Measurements from ENCODE around the gene MCF2L.

DNA sequence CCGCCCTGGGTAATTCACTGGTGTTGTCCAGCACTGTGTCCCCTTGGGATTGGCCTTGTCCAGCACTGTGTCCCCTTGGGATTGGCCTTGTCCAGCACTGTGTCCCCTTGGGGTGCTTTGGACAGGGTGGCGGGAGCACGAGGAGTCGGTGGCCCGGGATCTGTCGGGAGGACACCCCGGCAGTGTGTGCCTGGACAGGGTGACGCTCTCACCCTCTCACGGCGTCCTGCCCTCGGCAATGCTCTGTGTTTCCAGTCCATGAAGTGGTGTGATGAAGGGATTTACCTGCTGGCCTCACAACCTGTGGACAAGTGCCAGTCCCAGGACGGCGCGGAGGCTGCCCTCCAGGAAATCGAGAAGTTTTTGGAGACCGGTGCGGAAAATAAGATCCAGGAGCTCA is 106.7 kb downstream of the MCF2L start:
- TF ChIP-seq, protein P1, sequence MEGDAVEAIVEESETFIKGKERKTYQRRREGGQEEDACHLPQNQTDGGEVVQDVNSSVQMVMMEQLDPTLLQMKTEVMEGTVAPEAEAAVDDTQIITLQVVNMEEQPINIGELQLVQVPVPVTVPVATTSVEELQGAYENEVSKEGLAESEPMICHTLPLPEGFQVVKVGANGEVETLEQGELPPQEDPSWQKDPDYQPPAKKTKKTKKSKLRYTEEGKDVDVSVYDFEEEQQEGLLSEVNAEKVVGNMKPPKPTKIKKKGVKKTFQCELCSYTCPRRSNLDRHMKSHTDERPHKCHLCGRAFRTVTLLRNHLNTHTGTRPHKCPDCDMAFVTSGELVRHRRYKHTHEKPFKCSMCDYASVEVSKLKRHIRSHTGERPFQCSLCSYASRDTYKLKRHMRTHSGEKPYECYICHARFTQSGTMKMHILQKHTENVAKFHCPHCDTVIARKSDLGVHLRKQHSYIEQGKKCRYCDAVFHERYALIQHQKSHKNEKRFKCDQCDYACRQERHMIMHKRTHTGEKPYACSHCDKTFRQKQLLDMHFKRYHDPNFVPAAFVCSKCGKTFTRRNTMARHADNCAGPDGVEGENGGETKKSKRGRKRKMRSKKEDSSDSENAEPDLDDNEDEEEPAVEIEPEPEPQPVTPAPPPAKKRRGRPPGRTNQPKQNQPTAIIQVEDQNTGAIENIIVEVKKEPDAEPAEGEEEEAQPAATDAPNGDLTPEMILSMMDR (IDR thresholded peaks at IDR 0.05) = no peak
- no peak for TF ChIP-seq POLR2A (IDR thresholded peaks at IDR 0.05)
